NCI-H2227 treated with DMSO at 0.1 percent for 48 hours (cell line): ENCODE measurements around the gene UGT1A1.

ENCODE experiments used
- DNase-seq: peaks from one replicate; lab custom pipeline; 2025; lab: John Stamatoyannopoulos, UW

Gene UGT1A1

GRCh38 chr2:233817361-233817911 lies 57.4 kb downstream of the UGT1A1 start:
- no peak for DNase-seq

- no peak for DNase-seq
Measured at GRCh38 chr2:233817995-233818638, 58.0 kb downstream of the UGT1A1 start.

- no peak for DNase-seq
Measured at GRCh38 chr2:233818639-233819621, 58.9 kb downstream of the UGT1A1 start.

- no peak for DNase-seq
Measured at GRCh38 chr2:233819884-233820773, 60.1 kb downstream of the UGT1A1 start.

GRCh38 chr2:233820774-233821105 lies 60.7 kb downstream of the UGT1A1 start:
- DNase-seq, result no peak

- no peak for DNase-seq
Measured at GRCh38 chr2:233821196-233821595, 61.1 kb downstream of the UGT1A1 start.

GRCh38 chr2:233821709-233822100 lies 61.6 kb downstream of the UGT1A1 start:
- DNase-seq, result no peak

- no peak for DNase-seq
Measured at GRCh38 chr2:233822101-233822771, 62.2 kb downstream of the UGT1A1 start.
